Peyer's patch (tissue), 4 donors: Measurements from ENCODE around the gene TSPEAR. TPM values are rescaled to one million over a fixed set of nuclear protein-coding genes. Genes with fewer than 3 reads are reported as not detected.
"Not testable (repeated sequence)": the region's sequence is repeated elsewhere in the genome, so short reads cannot be mapped to it uniquely, and the experiment has no call there.

Source experiments
- DNase-seq, 3 donors: peaks; one replicate each; pipeline ENCODE4 v3.0.0-alpha.2; 2017 to 2019
- H3K27ac ChIP-seq, 4 donors: fragments of 200-600 bp; sonication (generic); one replicate each; pipeline ENCODE4 v1.5.1; 2016 to 2019
- H3K27me3 ChIP-seq, 2 donors: fragments of 200-600 bp; sonication (generic); one replicate each; pipeline ENCODE4 v1.5.1; 2019
- H3K36me3 ChIP-seq, 3 donors: fragments of 200-600 bp; sonication (generic); one replicate each; pipeline ENCODE4 v1.5.1; 2016 to 2019
- H3K4me1 ChIP-seq, 4 donors: fragments of 200-600 bp; sonication (generic); one replicate each; pipeline ENCODE4 v1.5.1; 2016 to 2019
- H3K4me3 ChIP-seq, 4 donors: fragments of 200-600 bp; sonication (generic); 1 replicate in 3 of 4; 2 replicates in 1 of 4; pipeline ENCODE4 v1.5.1; 2016 to 2019; ENCODE audit warnings: mild to moderate bottlenecking in 1 of 4
- H3K9me3 ChIP-seq, 4 donors: fragments of 200-600 bp; sonication (generic); one replicate each; pipeline ENCODE4 v1.5.1; 2016 to 2019; ENCODE audit warnings: mild to moderate bottlenecking in 1 of 4
- CTCF ChIP-seq, 6 experiments: fragments of 450-650 bp in 4 of 6; fragments of 200-600 bp in 2 of 6; sonication (generic) in 1 of 6; IDR thresholded peaks; one replicate each; pipeline ENCODE4 v1.5.1; 2017 to 2019; ENCODE audit warnings: antibody characterized with exemption in 6 of 6, mild to moderate bottlenecking in 3 of 6, moderate library complexity in 1 of 6
- POLR2A ChIP-seq, 2 donors: fragments of 450-650 bp; IDR thresholded peaks; one replicate each; pipeline ENCODE4 v1.5.1; 2017; ENCODE audit warnings: antibody characterized with exemption in 2 of 2, mild to moderate bottlenecking in 2 of 2, moderate library complexity in 2 of 2
- total RNA-seq, 4 donors: library from RNA; depleted of rRNA; stranded (reverse); fragments of >200 nt; gene quantifications; one replicate each; pipeline ENCODE4 v1.1.0, GENCODE V29; 2016

The TSPEAR gene
- total RNA-seq, 4 donors from 2014 or later, result 0.47 TPM; not detected in 3

GRCh38 chr21:44699502-44700001, 11.8 kb downstream of the TSPEAR start:
- Histone ChIP-seq H3K4me3 (no peak overlapping the region), H3K36me3 (no peaks in the 10 kb centered on the region), H3K27me3 (no peaks in the 10 kb centered on the region), H3K4me1 (no peaks in the 10 kb centered on the region), H3K27ac (no peak overlapping the region), H3K9me3 (no peaks in the 10 kb centered on the region)
- no peak for TF ChIP-seq POLR2A (IDR thresholded peaks at IDR 0.05)
- TF ChIP-seq CTCF (IDR thresholded peaks at IDR 0.05), result no peak
- no peak for DNase-seq

GRCh38 chr21:44697811-44698734, 13.3 kb downstream of the TSPEAR start:
- no peak overlapping the region for H3K27ac ChIP-seq
- H3K27me3 ChIP-seq, result no peaks in the 10 kb centered on the region
- H3K4me1 ChIP-seq, result no peaks in the 10 kb centered on the region
- no peak for DNase-seq
- peaks cover 0 to 5% (median under 1%) of the 10 kb centered on the region in 4 donors for H3K9me3 ChIP-seq
- H3K36me3 ChIP-seq, result no peaks in the 10 kb centered on the region
- TF ChIP-seq POLR2A (IDR thresholded peaks at IDR 0.05), result no peak
- TF ChIP-seq CTCF (IDR thresholded peaks at IDR 0.05), result no peak
- H3K4me3 ChIP-seq, result no peak overlapping the region

- not testable (repeated sequence) for H3K27me3 ChIP-seq, H3K36me3 ChIP-seq, H3K27ac ChIP-seq, DNase-seq, H3K4me1 ChIP-seq, H3K4me3 ChIP-seq
- peaks cover 0 to 13% (median 3%) of the 10 kb centered on the region in 4 donors for H3K9me3 ChIP-seq
Measured at GRCh38 chr21:44697172-44697810, 14.1 kb downstream of the TSPEAR start, which contains the start of gene KRTAP10-12. Gene KRTAP10-12 (plus strand): TSS chr21:44697172. CDS start chr21:44697202, 30 bp downstream.

GRCh38 chr21:44696572-44696971, 14.8 kb downstream of the TSPEAR start:
- DNase-seq, result no peak
- H3K4me1 ChIP-seq, result no peaks in the 10 kb centered on the region
- H3K36me3 ChIP-seq, result no peaks in the 10 kb centered on the region
- TF ChIP-seq CTCF (IDR thresholded peaks at IDR 0.05), result no peak
- no peak for TF ChIP-seq POLR2A (IDR thresholded peaks at IDR 0.05)
- H3K27me3 ChIP-seq, result no peaks in the 10 kb centered on the region
- no peak overlapping the region for H3K27ac ChIP-seq
- H3K9me3 ChIP-seq, result peaks cover 0 to 15% (median 3%) of the 10 kb centered on the region in 4 donors
- H3K4me3 ChIP-seq, result no peak overlapping the region

GRCh38 chr21:44695641-44696040, 15.7 kb downstream of the TSPEAR start:
- Histone ChIP-seq H3K36me3 (no peaks in the 10 kb centered on the region), H3K27me3 (no peaks in the 10 kb centered on the region), H3K27ac (no peak overlapping the region), H3K9me3 (peaks cover 0 to 15% (median 3%) of the 10 kb centered on the region in 4 donors), H3K4me1 (no peaks in the 10 kb centered on the region), H3K4me3 (no peak overlapping the region)
- no peak for DNase-seq
- TF ChIP-seq CTCF (IDR thresholded peaks at IDR 0.05) (no peak), POLR2A (IDR thresholded peaks at IDR 0.05) (no peak)

- no peak overlapping the region for H3K27ac ChIP-seq
- H3K27me3 ChIP-seq, result no peaks in the 10 kb centered on the region
- no peak for TF ChIP-seq CTCF (IDR thresholded peaks at IDR 0.05)
- no peak for TF ChIP-seq POLR2A (IDR thresholded peaks at IDR 0.05)
Measured at GRCh38 chr21:44695184-44695583, 16.2 kb downstream of the TSPEAR start.

More at GRCh38 chr21:44695184-44695583, 16.2 kb downstream of the TSPEAR start:
- no peaks in the 10 kb centered on the region for H3K36me3 ChIP-seq
- no peaks in the 10 kb centered on the region for H3K4me1 ChIP-seq
- DNase-seq, result no peak
- H3K4me3 ChIP-seq, result no peak overlapping the region
- peaks cover 0 to 15% (median 3%) of the 10 kb centered on the region in 4 donors for H3K9me3 ChIP-seq
